22Rv1 (cell line): ENCODE results near the gene MOAP1.
A peak's percentile ranks its signal among the peaks of the same experiment; 100 is the strongest.

Source experiments
- H3K27ac ChIP-seq: fragments of 450-650 bp; 2 replicates; pipeline ENCODE4 v1.5.1; 2017
- ZFX ChIP-seq: fragments of 450-650 bp; IDR thresholded peaks from 2 replicates; pipeline ENCODE4 v1.6.1; 2017; ENCODE audit warnings: antibody characterized with exemption, borderline replicate concordance
- TF ChIP-seq, protein P1 (sequence below): fragments of 450-650 bp; IDR thresholded peaks from 2 replicates; pipeline ENCODE4 v1.5.1; 2017; ENCODE audit warnings: mild to moderate bottlenecking

MOAP1 gene

DNA sequence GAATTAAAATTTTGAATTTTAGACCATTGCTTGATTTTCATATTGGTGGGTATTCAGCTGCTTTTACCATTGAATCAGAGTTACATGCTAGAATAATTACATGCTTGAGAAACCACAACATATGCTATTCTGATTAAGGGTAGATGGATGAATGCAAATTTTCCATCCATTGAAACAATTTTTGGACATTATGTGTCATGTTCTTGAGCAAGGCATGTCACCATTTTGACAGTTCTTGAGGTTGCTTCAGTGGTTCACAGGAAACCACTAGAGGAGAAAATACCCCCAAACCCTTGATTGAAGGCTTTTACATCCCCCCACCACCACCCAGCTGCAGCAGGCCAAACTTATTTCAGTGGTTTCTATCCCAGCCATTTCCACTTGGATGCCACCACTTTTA, 35.8 kb upstream of the MOAP1 start:
- no peak overlapping the region for H3K27ac ChIP-seq
- TF ChIP-seq ZFX = no peak
- TF ChIP-seq, protein P1, sequence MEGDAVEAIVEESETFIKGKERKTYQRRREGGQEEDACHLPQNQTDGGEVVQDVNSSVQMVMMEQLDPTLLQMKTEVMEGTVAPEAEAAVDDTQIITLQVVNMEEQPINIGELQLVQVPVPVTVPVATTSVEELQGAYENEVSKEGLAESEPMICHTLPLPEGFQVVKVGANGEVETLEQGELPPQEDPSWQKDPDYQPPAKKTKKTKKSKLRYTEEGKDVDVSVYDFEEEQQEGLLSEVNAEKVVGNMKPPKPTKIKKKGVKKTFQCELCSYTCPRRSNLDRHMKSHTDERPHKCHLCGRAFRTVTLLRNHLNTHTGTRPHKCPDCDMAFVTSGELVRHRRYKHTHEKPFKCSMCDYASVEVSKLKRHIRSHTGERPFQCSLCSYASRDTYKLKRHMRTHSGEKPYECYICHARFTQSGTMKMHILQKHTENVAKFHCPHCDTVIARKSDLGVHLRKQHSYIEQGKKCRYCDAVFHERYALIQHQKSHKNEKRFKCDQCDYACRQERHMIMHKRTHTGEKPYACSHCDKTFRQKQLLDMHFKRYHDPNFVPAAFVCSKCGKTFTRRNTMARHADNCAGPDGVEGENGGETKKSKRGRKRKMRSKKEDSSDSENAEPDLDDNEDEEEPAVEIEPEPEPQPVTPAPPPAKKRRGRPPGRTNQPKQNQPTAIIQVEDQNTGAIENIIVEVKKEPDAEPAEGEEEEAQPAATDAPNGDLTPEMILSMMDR = no peak

DNA sequence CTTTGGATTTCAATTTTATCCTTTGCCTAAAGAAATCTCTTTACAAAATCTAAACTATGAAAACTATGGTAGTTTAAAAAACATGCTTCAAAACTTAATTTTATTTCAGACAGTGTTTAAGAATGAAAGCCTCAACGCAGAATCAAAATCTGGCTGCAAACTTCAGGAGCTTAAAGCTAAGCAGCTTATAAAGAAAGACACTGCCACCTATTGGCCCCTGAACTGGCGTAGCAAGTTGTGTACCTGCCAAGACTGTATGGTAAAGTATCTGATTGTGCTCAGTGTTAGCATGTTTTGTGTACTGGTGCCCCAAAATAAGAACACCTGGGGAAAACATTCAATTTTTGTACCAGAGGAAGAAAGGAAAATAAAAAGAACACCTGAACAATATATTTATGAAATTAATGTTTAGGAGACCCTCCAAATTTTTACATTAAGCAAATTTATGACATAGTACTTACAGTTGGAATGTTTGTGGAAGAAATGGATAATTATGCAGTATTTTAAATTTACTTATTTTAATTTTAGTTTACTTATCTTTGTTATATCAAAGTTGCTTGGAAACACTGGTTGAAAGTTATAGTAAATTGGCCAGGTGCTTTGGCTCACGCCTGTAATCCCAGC, 34.5 kb upstream of the MOAP1 start:
- H3K27ac ChIP-seq = no peak overlapping the region
- TF ChIP-seq, protein P1 = peak; percentile 80
- no peak for TF ChIP-seq ZFX

DNA sequence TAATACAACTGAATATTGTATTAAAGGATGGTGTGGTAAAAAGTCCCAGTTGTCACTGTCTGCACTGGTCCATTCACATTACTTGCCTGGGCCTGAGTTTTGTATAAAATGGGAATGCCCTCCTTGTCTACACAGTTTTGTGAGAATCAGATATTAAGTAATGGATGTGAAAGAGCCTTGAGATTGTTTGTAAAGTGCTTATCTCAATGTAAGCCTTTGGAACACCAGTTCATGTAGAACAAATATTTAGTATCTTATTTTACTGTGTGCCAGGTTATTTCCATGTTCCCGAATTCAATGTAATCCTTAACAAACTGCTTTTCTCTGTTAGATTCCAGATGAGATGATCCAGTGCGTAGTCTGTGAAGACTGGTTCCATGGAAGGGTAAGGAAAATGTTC, 29.9 kb upstream of the MOAP1 start:
- no peak for TF ChIP-seq ZFX
- TF ChIP-seq, protein P1 = no peak
- H3K27ac ChIP-seq = no peak overlapping the region

DNA sequence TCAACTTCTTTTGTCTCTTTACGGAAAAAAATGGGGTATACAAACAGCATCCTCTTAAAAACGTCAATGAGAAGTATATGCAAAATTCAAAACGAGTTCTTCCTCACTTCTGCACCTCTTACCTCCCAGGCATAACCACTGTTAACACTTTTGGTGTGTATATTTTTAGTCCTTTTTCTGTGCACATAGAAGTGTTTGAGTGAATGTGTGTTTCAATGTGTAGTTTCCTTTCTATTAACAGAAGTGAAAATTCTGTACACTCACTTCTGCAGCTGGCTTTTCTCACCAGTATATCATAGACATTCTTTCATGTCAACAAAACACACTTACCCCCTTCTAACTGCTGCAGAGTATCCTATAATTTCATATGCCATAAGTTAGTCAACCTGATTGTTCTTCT, 27.7 kb upstream of the MOAP1 start:
- TF ChIP-seq, protein P1 = no peak
- no peak for TF ChIP-seq ZFX

DNA sequence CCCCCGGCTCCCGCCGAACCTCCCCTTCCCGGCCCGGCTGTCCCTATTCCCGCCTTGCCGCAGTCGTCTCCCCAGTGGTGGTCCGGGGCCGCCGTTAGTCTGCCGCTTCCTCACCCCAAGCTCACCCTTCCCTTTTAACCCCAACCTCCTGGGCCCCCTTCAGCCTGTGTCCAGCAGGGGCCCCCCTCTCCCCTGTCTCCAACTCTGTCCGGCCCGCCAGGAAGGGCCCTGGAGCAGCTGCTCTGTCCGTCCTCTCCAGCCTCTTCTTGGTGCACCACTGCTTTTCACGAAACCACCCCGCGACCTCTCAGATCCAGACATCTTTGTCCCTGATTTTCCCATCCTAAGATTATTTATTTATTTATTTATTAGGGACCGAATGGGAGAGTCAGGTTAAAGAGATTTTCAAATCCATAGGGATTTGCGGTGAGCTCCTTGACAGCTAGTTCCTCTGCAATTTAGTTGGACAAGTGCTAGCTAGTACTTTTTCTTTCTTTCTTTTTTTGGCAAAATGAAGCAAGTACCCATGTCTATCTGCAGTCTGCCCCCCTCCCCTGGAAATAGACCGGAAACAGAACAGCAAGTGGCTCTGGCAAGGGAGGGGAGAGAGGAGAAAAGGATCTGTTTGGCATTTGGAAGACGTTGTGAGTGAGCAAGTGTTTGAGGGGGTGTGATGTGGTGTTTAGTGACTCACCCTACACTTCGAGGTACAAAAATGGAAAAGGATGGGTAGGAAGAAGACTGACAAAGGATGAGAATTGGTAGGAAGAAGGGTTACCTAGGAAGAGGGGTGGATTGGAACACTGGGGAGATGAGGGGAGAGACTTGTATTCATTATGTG, 23.0 kb upstream of the MOAP1 start:
- H3K27ac ChIP-seq = peak overlapping the region; percentile 81

More for the DNA sequence above, 27.7 kb upstream of the MOAP1 start:
- no peak overlapping the region for H3K27ac ChIP-seq

DNA sequence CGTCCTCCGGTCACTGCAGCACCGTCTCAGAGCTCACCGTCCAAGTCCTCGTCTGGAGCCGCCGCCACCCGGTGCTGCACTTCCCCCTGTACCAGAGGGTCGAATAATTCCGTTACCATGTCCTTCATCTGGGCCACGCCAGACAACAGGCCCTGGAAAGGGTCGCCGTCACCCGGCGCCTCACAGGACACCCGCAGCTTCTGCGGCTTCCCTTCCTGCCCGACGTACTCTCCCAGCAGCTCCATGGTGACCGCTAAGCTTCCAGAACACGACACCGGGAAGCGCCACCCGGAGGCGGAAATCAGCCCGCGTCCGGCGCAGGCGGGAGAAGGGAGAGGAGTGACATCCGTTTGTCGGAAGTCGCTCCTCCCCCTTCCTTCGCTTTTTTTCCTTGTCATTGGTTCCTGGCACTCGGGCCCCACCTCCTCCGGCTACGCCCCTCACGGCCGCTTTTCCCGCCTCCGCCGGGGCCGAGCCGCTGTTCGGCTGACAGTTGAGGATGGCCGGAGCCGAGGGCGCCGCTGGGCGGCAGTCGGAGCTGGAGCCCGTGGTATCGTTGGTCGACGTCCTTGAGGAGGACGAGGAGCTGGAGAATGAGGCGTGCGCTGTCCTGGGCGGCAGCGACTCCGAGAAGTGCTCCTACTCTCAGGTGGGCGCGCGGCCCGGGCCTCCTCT, 22.2 kb upstream of the MOAP1 start, which contains the start of the genes GON7 and UBR7:
Gene GON7, minus strand, starts transcription at position 273 of the 675 bp plus-strand sequence. Its CDS starts 28 bp downstream, at position 245.
Gene UBR7, plus strand, starts transcription at position 464 of the 675 bp plus-strand sequence. Its CDS starts 36 bp downstream, at position 500.
- peak within 1 kb of the TSS; percentile 81 for H3K27ac ChIP-seq
- TF ChIP-seq, protein P1 = peak; percentile 64
- no peak for TF ChIP-seq ZFX

More for the DNA sequence above, 23.0 kb upstream of the MOAP1 start:
- TF ChIP-seq, protein P1 = peak; percentile 54
- TF ChIP-seq ZFX = no peak
